ENCODE measurements around the gene RNF40. TPM values are rescaled to one million over a fixed set of nuclear protein-coding genes. Genes with fewer than 3 reads are reported as not detected.

RNF40 gene
- total RNA-seq, 1 experiment from 2014 or later, result 64.1 TPM

GRCh38 chr16:30738984-30739951 is 22.9 kb upstream of the RNF40 start:
- no peak for ATAC-seq
- Histone ChIP-seq H4K20me1 (ENCODE audit: low read length) (no peaks in the 10 kb centered on the region), H3K27ac (ENCODE audit: low read length) (peak overlapping the region; percentile 99), H3K4me1 (ENCODE audit: insufficient read depth, low read length) (peaks cover 36% of the 10 kb centered on the region), H3K9ac (ENCODE audit: low read length) (no peak overlapping the region; the same call in 1 of the 2 replicates), H3K79me2 (ENCODE audit: low read length) (peaks cover 18% of the 10 kb centered on the region), H3K9me2 (replicated peaks; ENCODE audit: low read length) (no peaks in the 10 kb centered on the region), H2AFZ (ENCODE audit: low read length) (no peak overlapping the region), H3K36me3 (ENCODE audit: low read depth, low read length) (peaks cover 29% of the 10 kb centered on the region), H3K27me3 (ENCODE audit: low read length) (no peaks in the 10 kb centered on the region), H3K4me3 (ENCODE audit: low read length) (no peak overlapping the region), H3K9me3 (ENCODE audit: low read length) (no peaks in the 10 kb centered on the region), H3F3A (ENCODE audit: low read length, unreplicated experiment) (peaks cover 7% of the 10 kb centered on the region), H3K4me2 (ENCODE audit: low read length) (peak overlapping the region; percentile 97; the same call in 1 of the 2 replicates)
- TF ChIP-seq EZH2 (IDR thresholded peaks at IDR 0.05; ENCODE audit: low read length, unreplicated experiment) (no peak), CTCF (conservative IDR thresholded peaks at IDR 0.05; ENCODE audit: low read depth, low read length) (no peak), EZH2phosphoT487 (IDR thresholded peaks at IDR 0.05; ENCODE audit: borderline replicate concordance, low read length) (no peak)
- intact Hi-C loops (cut with micrococcal nuclease), result no loop called here
- CTCF ChIA-PET, result no interaction called here
- no peak for DNase-seq
- POLR2A ChIA-PET (ENCODE audit: unreplicated experiment), result interaction anchor here (0.8 kb wide), 1 partner anchor 81 kb away, joined by 3 read pairs; no protein-coding TSS in a partner anchor
- no TSS peak for BruUV-seq (replicated peaks)

GRCh38 chr16:30740364-30741251 is 21.5 kb upstream of the RNF40 start:
- Histone ChIP-seq H4K20me1 (ENCODE audit: low read length) (no peaks in the 10 kb centered on the region), H3K79me2 (ENCODE audit: low read length) (peaks cover 18% of the 10 kb centered on the region), H3K4me1 (ENCODE audit: insufficient read depth, low read length) (peaks cover 36% of the 10 kb centered on the region), H3K4me2 (ENCODE audit: low read length) (peak overlapping the region; percentile 97), H2AFZ (ENCODE audit: low read length) (no peak overlapping the region), H3K36me3 (ENCODE audit: low read depth, low read length) (peaks cover 27% of the 10 kb centered on the region), H3K4me3 (ENCODE audit: low read length) (peak overlapping the region; percentile 68), H3K27ac (ENCODE audit: low read length) (peak overlapping the region; percentile 99), H3K9me2 (replicated peaks; ENCODE audit: low read length) (no peaks in the 10 kb centered on the region), H3K27me3 (ENCODE audit: low read length) (no peaks in the 10 kb centered on the region), H3K9ac (ENCODE audit: low read length) (peak overlapping the region; percentile 89), H3F3A (ENCODE audit: low read length, unreplicated experiment) (peaks cover 7% of the 10 kb centered on the region), H3K9me3 (ENCODE audit: low read length) (no peaks in the 10 kb centered on the region)
- TF ChIP-seq CTCF (conservative IDR thresholded peaks at IDR 0.05; ENCODE audit: low read depth, low read length) (no peak), EZH2phosphoT487 (IDR thresholded peaks at IDR 0.05; ENCODE audit: borderline replicate concordance, low read length) (no peak), EZH2 (IDR thresholded peaks at IDR 0.05; ENCODE audit: low read length, unreplicated experiment) (no peak)
- intact Hi-C loops (cut with micrococcal nuclease), result loop anchor here (1.0 to 2.0 kb wide), 3 partner anchors 22 to 74 kb away; partner anchors contain the start of genes CFAP119 and RNF40
- peak; percentile 79 for ATAC-seq
- ChIA-PET CTCF (interaction anchor here (0.6 kb wide), 1 partner anchor 104 kb away, joined by 3 read pairs; no protein-coding TSS in a partner anchor), POLR2A (ENCODE audit: unreplicated experiment) (interaction anchor here (0.8 kb wide), 1 partner anchor 82 kb away, joined by 3 read pairs; no protein-coding TSS in a partner anchor)
- TSS peak; percentile 91 for BruUV-seq (replicated peaks)
- DNase-seq, result peak; percentile 95
